GM12865 (cell line): ENCODE results near the gene PDGFB.

Experiments used
- DNase-seq: peaks from one replicate; pipeline ENCODE4 v3.0.0; 2010; ENCODE audit warnings: low read depth
- H3K4me3 ChIP-seq: 2 replicates; pipeline ENCODE4 v1.5.1; 2011; ENCODE audit warnings: mild to moderate bottlenecking, low read depth, low read length, control low read depth
- CTCF ChIP-seq: IDR thresholded peaks from 2 replicates; pipeline ENCODE4 v1.5.1; 2011; ENCODE audit warnings: low read length, control low read depth, low read depth, inconsistent platforms; ENCODE audit not compliant: insufficient read depth; ENCODE audit errors: missing control alignments

PDGFB gene

GRCh38 chr22:39174498-39175352, 70.1 kb downstream of the PDGFB start:
- TF ChIP-seq CTCF, result no peak
- no peak overlapping the region for H3K4me3 ChIP-seq
- DNase-seq, result peak; percentile 47

DNA sequence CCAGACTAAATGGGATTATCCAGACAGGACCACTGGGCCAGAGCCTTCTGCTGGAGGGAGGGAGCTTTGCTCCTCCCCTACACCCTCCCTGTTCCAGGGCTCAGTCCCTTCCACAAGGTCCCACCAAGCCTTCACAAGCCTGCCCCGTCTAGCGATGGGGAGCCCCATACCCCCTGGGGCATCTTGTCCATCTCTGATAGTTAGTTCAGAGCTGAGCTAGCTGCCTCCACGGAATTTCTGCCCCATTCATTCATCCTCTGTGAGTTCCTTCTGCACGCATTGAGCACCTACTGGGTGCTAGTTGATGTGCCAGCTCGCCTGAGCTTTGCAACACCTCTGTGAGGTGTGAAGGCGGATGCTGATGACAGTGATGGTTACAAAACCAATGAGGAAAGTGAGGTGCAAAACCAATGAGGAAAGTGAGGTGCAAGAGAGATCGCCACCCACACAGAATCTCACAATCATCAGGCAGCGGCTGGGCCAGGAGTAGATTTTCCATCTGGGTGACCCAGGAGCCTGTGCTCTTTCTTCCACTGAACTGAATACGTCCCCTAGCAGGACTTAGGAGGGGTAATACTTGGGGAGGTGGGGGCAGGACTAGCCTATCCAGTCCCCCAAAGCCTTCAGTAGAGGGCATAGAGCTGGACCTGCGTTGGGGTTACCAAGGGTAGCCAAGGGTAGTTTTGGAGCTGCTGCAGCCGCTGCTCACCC, 70.8 kb downstream of the PDGFB start:
- H3K4me3 ChIP-seq, result no peak overlapping the region
- DNase-seq, result no peak

More for the DNA sequence above, 70.8 kb downstream of the PDGFB start:
- TF ChIP-seq CTCF, result no peak
